WTC11 (cell line): ENCODE measurements around the gene LRRC49. TPM values are rescaled to one million over a fixed set of nuclear protein-coding genes. Genes with fewer than 3 reads are reported as not detected.

Source experiments
- ATAC-seq: fragments of 200-7000 bp; cut with Tn5 transposase; 2 replicates; pipeline ENCODE4 v1.10.0; 2021; ENCODE audit warnings: mild to moderate bottlenecking, moderate library complexity
- CTCF ChIA-PET: fragments of 300-600 bp; sonication (Branson Sonifier 250); formaldehyde crosslinking; loops from one replicate; lab custom pipeline; 2021; ENCODE audit warnings: antibody characterized with exemption; lab: Charles Lee
- POLR2A ChIA-PET: fragments of 350-600 bp; sonication (Branson Sonifier 250); formaldehyde crosslinking; loops from one replicate; lab custom pipeline; 2021; ENCODE audit warnings: antibody characterized with exemption; lab: Charles Lee
- DNase-seq: peaks from one replicate; pipeline ENCODE4 v3.0.0; 2021; ENCODE audit warnings: low spot score
- H3K27ac Mint-ChIP-seq: 2 replicates; pipeline ENCODE4 v1.8.0; 2021; ENCODE audit warnings: mixed read lengths
- H3K27me3 Mint-ChIP-seq: 2 replicates; pipeline ENCODE4 v1.8.0; 2021; ENCODE audit warnings: low read depth, mild to moderate bottlenecking, moderate library complexity, mixed read lengths
- H3K36me3 Mint-ChIP-seq: 2 replicates; pipeline ENCODE4 v1.8.0; 2021; ENCODE audit warnings: mixed read lengths
- H3K4me1 Mint-ChIP-seq: 2 replicates; pipeline ENCODE4 v1.8.0; 2022; ENCODE audit warnings: mixed read lengths
- H3K4me3 Mint-ChIP-seq: 2 replicates; pipeline ENCODE4 v1.8.0; 2021; ENCODE audit warnings: mild to moderate bottlenecking, moderate library complexity, mixed read lengths
- H3K9me3 Mint-ChIP-seq: 2 replicates; pipeline ENCODE4 v1.8.0; 2021; ENCODE audit warnings: mixed read lengths
- CBFB ChIP-seq: sonication (generic); formaldehyde crosslinking; IDR thresholded peaks from 2 replicates; pipeline ENCODE4 v1.8.1; 2022; ENCODE audit warnings: mild to moderate bottlenecking, low read depth, missing genetic modification reagents
- CDX4 ChIP-seq: fragments of 250-450 bp; sonication (Bioruptor Pico); IDR thresholded peaks from 2 replicates; pipeline ENCODE4 v1.9.0; 2021; ENCODE audit warnings: moderate library complexity, mild to moderate bottlenecking, inconsistent platforms, borderline replicate concordance
- ESRRA ChIP-seq: sonication (generic); formaldehyde crosslinking; IDR thresholded peaks from 2 replicates; pipeline ENCODE4 v1.8.1; 2022; ENCODE audit warnings: mild to moderate bottlenecking, missing genetic modification reagents, borderline replicate concordance
- FOXK1 ChIP-seq: sonication (generic); formaldehyde crosslinking; IDR thresholded peaks from 2 replicates; pipeline ENCODE4 v1.8.0; 2022; ENCODE audit warnings: mild to moderate bottlenecking, moderate library complexity, missing genetic modification reagents
- HMGA2 ChIP-seq: fragments of 250-450 bp; sonication (Bioruptor Pico); IDR thresholded peaks from 2 replicates; pipeline ENCODE4 v1.4.0; 2021; ENCODE audit warnings: mild to moderate bottlenecking, moderate library complexity
- IRF2 ChIP-seq: sonication (generic); formaldehyde crosslinking; IDR thresholded peaks from 2 replicates; pipeline ENCODE4 v1.8.0; 2022; ENCODE audit warnings: low read depth, missing genetic modification reagents, borderline replicate concordance
- JAZF1 ChIP-seq: fragments of 250-450 bp; sonication (Bioruptor Pico); IDR thresholded peaks from 2 replicates; pipeline ENCODE4 v1.9.0; 2021; ENCODE audit warnings: moderate library complexity, mild to moderate bottlenecking, inconsistent platforms
- KAT7 ChIP-seq: sonication (generic); formaldehyde crosslinking; IDR thresholded peaks from 2 replicates; pipeline ENCODE4 v1.8.1; 2023; ENCODE audit warnings: missing genetic modification reagents, mild to moderate bottlenecking, borderline replicate concordance
- MXD4 ChIP-seq: fragments of 250-450 bp; sonication (Bioruptor Pico); IDR thresholded peaks from 2 replicates; pipeline ENCODE4 v1.8.0; 2021; ENCODE audit warnings: mild to moderate bottlenecking, moderate library complexity, borderline replicate concordance
- NFE2L1 ChIP-seq: sonication (generic); formaldehyde crosslinking; IDR thresholded peaks from 2 replicates; pipeline ENCODE4 v1.8.1; 2023; ENCODE audit warnings: missing genetic modification reagents
- NFYB ChIP-seq: sonication (generic); formaldehyde crosslinking; conservative IDR thresholded peaks from 2 replicates; pipeline ENCODE4 v1.8.0; 2022; ENCODE audit warnings: low read depth, missing genetic modification reagents
- NR2C2 ChIP-seq: sonication (generic); formaldehyde crosslinking; IDR thresholded peaks from 2 replicates; pipeline ENCODE4 v1.8.0; 2022; ENCODE audit warnings: mild to moderate bottlenecking, missing genetic modification reagents
- SP1 ChIP-seq: sonication (generic); formaldehyde crosslinking; conservative IDR thresholded peaks from 2 replicates; pipeline ENCODE4 v1.8.1; 2022; ENCODE audit warnings: missing genetic modification reagents
- STAT6 ChIP-seq: sonication (generic); formaldehyde crosslinking; conservative IDR thresholded peaks from 2 replicates; pipeline ENCODE4 v1.8.1; 2023; ENCODE audit warnings: mild to moderate bottlenecking, low read depth, missing genetic modification reagents, moderate library complexity
- TEAD4 ChIP-seq: sonication (generic); formaldehyde crosslinking; IDR thresholded peaks from 2 replicates; pipeline ENCODE4 v1.8.0; 2022; ENCODE audit warnings: mild to moderate bottlenecking, missing genetic modification reagents
- ZNF671 ChIP-seq: fragments of 250-450 bp; sonication (Bioruptor Pico); IDR thresholded peaks from 2 replicates; pipeline ENCODE4 v1.8.0; 2021; ENCODE audit warnings: mild to moderate bottlenecking
- total RNA-seq: library from RNA; stranded (reverse); gene quantifications from 3 replicates; pipeline ENCODE4 v1.2.3, GENCODE V29; 2021
- TF ChIP-seq, protein P1 (sequence below): sonication (generic); formaldehyde crosslinking; IDR thresholded peaks from 2 replicates; pipeline ENCODE4 v1.8.1; 2022; ENCODE audit warnings: low read depth, mild to moderate bottlenecking, moderate library complexity, missing genetic modification reagents, borderline replicate concordance
- TF ChIP-seq, protein P2 (sequence below): sonication (generic); formaldehyde crosslinking; IDR thresholded peaks from 2 replicates; pipeline ENCODE4 v1.8.0; 2023; ENCODE audit warnings: missing genetic modification reagents
- TF ChIP-seq, protein P3 (sequence below): fragments of 200-600 bp; IDR thresholded peaks from 2 replicates; pipeline ENCODE4 v1.8.0; 2022; ENCODE audit warnings: antibody characterized with exemption

The LRRC49 gene
- total RNA-seq, 1 experiment from 2014 or later = 6.9 TPM

DNA sequence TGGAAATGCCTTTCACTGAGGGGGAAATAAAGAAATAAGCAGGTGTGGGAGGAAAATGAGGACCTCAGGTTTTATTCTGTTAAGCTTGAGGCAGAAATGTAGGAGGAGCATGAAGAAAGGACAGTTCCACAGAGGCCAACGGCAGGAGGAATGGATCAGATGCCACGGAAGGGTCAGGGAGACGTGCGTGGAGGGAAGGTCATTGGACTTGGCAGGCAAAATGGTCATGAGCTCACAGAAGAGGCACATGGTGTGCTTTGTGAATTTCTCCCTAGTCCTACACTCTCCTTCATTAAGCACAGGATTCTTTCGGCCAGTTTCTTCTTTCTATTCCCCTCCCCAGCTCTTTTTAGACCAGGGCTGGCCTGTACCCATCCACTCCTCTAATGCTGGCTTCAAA is 190.2 kb downstream of the LRRC49 start (continued):
- TF ChIP-seq HMGA2 (no peak), STAT6 (CRISPR knock-in tag) (no peak), IRF2 (no peak)
- TF ChIP-seq, all 79 proteins: peak for 0

DNA sequence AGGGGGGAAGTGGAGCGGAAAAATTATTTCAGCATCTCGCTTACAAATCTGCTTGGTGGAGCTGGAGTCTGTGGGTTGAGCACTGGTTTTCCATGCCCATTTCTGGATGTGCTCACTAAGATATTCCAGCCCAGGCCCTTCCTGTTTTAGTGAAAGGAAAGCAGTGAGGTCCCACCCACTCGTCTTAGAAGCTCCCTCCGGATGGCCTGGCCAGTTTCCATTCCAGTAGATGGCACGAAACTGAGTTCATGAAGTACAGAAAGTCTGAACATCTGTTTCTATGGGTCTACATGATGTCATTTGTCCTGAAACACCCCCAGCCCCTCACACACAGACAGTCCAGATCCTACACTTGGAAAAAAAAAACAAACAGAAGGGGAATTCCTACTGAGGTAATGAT is 190.7 kb downstream of the LRRC49 start:
- H3K27ac Mint-ChIP-seq = no peak overlapping the region
- DNase-seq = no peak
- no peak overlapping the region for H3K4me3 Mint-ChIP-seq
- POLR2A ChIA-PET = no interaction called here
- H3K36me3 Mint-ChIP-seq = peaks cover 5% of the 10 kb centered on the region
- H3K9me3 Mint-ChIP-seq = peaks cover 8% of the 10 kb centered on the region
- no peak for TF ChIP-seq NFYB (CRISPR knock-in tag)
- TF ChIP-seq, protein P1, sequence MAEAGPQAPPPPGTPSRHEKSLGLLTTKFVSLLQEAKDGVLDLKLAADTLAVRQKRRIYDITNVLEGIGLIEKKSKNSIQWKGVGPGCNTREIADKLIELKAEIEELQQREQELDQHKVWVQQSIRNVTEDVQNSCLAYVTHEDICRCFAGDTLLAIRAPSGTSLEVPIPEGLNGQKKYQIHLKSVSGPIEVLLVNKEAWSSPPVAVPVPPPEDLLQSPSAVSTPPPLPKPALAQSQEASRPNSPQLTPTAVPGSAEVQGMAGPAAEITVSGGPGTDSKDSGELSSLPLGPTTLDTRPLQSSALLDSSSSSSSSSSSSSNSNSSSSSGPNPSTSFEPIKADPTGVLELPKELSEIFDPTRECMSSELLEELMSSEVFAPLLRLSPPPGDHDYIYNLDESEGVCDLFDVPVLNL (CRISPR knock-in tag) = no peak
- TF ChIP-seq, protein P2, sequence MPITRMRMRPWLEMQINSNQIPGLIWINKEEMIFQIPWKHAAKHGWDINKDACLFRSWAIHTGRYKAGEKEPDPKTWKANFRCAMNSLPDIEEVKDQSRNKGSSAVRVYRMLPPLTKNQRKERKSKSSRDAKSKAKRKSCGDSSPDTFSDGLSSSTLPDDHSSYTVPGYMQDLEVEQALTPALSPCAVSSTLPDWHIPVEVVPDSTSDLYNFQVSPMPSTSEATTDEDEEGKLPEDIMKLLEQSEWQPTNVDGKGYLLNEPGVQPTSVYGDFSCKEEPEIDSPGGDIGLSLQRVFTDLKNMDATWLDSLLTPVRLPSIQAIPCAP (CRISPR knock-in tag) = no peak
- TF ChIP-seq, protein P3, sequence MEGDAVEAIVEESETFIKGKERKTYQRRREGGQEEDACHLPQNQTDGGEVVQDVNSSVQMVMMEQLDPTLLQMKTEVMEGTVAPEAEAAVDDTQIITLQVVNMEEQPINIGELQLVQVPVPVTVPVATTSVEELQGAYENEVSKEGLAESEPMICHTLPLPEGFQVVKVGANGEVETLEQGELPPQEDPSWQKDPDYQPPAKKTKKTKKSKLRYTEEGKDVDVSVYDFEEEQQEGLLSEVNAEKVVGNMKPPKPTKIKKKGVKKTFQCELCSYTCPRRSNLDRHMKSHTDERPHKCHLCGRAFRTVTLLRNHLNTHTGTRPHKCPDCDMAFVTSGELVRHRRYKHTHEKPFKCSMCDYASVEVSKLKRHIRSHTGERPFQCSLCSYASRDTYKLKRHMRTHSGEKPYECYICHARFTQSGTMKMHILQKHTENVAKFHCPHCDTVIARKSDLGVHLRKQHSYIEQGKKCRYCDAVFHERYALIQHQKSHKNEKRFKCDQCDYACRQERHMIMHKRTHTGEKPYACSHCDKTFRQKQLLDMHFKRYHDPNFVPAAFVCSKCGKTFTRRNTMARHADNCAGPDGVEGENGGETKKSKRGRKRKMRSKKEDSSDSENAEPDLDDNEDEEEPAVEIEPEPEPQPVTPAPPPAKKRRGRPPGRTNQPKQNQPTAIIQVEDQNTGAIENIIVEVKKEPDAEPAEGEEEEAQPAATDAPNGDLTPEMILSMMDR = no peak
- no peak for TF ChIP-seq KAT7 (CRISPR knock-in tag)
- no peak for TF ChIP-seq ESRRA (CRISPR knock-in tag)
- CTCF ChIA-PET = no interaction called here
- peaks cover 100% of the 10 kb centered on the region for H3K27me3 Mint-ChIP-seq
- no peak for ATAC-seq
- H3K4me1 Mint-ChIP-seq = peaks cover 22% of the 10 kb centered on the region

DNA sequence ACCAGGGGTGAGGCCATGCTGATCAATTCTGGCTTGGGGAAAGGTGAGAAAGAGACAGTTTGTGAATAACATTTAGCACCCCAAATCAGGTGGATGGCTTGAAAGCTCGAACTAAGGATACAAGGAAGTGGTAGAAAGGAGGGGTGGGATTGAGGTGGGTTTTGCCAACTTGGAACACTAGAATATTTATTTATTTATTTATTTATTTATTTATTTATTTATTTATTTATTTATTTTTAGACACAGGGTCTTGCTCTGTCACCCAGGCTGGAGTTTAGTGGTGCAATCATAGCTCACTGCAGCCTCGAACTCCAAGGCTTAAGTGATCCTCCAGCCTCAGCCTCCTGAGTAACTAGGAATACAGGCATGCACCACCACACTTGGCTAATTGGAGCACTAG is 191.6 kb downstream of the LRRC49 start:
- no peak for DNase-seq
- Mint-ChIP-seq H3K27ac (no peak overlapping the region), H3K9me3 (peaks cover 14% of the 10 kb centered on the region), H3K27me3 (peaks cover 99% of the 10 kb centered on the region), H3K4me3 (no peak overlapping the region), H3K4me1 (peaks cover 22% of the 10 kb centered on the region), H3K36me3 (peaks cover 5% of the 10 kb centered on the region)
- TF ChIP-seq TEAD4 (CRISPR knock-in tag) (no peak), CDX4 (CRISPR knock-in tag) (no peak), JAZF1 (no peak), MXD4 (no peak), CBFB (no peak), FOXK1 (CRISPR knock-in tag) (no peak), SP1 (CRISPR knock-in tag) (no peak), NR2C2 (CRISPR knock-in tag) (no peak), ZNF671 (no peak), NFE2L1 (CRISPR knock-in tag) (no peak)
- TF ChIP-seq, protein P3 = no peak
- ChIA-PET CTCF (interaction anchor here (1.2 kb wide), 1 partner anchor 73 kb away, joined by 4 read pairs; no protein-coding TSS in a partner anchor), POLR2A (no interaction called here)
- ATAC-seq = no peak
